ENCODE data around the gene CLMN.
"Not testable (repeated sequence)": the region's sequence is repeated elsewhere in the genome, so short reads cannot be mapped to it uniquely, and the experiment has no call there.

The CLMN gene

GRCh38 chr14:95221531-95221930 is 98.2 kb downstream of the CLMN start:
- no peak for DNase-seq (ENCODE audit: low spot score)

DNA sequence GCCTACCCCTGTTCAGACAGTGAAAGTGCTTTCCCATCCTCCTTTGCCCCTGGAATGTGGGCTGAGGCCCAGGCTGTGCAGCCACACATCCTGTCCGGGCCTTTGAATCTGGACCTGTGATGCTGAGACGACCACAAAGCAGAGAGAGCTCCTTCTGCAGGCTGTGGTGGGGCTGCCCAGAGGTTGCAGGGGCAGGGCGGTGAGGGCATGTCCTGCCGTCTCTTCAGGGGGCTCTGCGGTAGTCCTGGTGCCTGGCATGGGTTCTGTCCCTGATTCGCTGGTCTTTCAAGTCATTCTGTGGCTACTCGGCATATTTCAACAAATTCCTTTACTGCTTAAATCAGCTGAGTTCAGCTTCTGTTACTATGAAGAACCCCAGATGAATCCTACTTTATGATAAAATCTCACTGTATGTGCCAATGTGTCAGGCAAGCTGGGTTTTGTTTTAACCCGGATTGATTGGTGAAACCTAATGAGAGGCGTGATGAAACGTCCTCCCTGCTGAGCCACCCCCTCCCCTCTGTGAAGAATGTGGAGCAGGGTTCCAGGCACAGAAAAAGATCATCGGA is 99.0 kb downstream of the CLMN start:
- DNase-seq (ENCODE audit: low spot score) = no peak

DNA sequence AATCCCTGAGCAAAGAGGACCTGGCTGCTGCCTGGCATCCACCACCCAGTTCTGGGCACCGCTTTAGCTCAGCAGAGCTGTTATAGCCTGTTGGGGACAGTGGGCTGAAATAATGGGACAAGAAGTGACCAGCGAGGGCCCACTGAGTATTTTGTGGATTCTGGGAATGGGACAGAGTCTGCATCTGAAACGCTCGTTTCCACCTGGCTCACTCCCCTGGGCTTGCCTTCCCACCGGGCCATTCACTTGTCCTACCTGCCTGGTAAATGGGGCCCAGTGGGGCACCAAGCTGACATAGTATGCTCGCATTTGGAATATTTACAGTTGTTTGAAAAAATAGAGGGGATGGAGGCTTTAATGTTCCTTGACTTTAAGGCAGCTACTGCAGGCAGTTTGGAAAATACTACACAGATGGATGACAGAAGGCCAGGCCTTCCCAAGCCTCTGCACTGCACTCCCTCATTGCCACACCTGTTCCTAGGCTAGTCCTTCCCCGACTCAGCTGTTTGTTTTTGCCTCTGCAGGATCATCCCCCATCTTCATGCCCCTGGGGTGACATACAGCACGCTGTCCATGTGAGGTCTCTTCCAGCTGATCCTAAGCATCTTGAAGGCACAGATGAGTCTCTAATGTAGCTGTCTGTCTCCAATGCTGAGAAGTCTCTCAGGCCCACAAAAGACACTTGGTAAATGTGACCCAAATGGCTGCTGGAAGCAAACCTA is 101.1 kb downstream of the CLMN start:
- no peak for DNase-seq (ENCODE audit: low spot score)

GRCh38 chr14:95218006-95218405 is 101.7 kb downstream of the CLMN start:
- no peak for DNase-seq (ENCODE audit: low spot score)

GRCh38 chr14:95217391-95217900 is 102.3 kb downstream of the CLMN start:
- no peak for DNase-seq (ENCODE audit: low spot score)

- DNase-seq (ENCODE audit: low spot score) = no peak
Observed at GRCh38 chr14:95216008-95216407, 103.7 kb downstream of the CLMN start.

- DNase-seq (ENCODE audit: low spot score) = no peak
Observed at GRCh38 chr14:95215094-95215725, 104.5 kb downstream of the CLMN start.

DNA sequence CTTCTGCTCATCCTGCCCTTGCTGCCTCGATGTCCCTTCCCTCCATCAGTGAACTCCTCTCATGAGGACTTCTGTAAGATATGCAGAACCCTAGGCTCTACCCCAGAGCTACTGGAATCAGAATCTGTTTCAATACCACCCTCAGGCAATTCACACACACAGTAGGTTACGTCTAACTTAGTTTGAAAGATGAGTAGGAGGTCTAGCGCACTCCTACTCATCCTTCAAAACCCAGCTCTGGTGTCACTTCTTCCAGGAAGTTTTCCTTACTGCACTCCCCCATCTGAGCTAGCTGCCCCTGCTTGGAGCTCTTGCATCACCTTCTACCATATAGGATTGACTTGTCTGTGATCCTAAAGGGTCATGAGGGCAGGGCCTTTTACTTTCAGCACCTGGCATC is 105.9 kb downstream of the CLMN start:
- DNase-seq (ENCODE audit: low spot score) = no peak

- DNase-seq (ENCODE audit: low spot score) = no peak
Observed at GRCh38 chr14:95211721-95212504, 107.8 kb downstream of the CLMN start.

DNA sequence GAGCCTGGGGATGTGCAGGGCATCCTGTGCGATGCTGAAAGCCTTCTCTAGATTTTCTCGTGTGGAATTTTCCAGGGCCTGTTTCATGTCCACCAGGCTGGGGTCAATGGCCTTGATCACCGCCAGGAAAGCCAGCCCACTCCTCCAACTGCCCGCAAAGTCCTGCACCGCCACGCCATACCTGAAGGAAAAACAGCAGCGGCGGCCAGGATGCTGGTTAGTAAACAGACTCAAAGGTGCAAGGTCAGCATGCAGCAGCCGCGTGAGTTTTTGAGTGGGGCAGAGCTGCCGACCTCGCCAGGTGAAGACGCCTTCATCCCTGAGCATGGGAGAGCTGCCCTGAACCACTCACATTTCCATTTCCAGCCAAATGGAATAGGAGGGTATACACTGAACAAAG is 109.0 kb downstream of the CLMN start:
- no peak for DNase-seq (ENCODE audit: low spot score)

DNA sequence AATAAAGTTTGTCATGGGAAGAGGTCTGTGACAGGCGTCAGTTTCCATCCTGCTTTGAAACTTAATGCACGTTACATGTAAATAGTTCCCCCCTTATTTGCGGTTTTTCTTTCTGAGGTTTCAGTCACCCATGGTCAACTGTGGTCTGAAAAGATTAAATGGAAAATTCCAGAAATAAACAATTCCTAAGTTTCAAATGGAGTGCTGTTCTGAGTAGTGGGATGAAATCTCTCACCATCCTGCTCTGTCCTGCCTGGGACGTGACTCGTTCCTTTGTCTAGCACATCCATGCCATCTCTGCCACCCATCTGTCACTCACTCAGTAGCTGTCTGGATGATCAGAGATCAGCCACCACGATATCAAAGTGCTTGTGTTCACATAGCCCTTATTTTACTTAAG is 111.1 kb downstream of the CLMN start:
- no peak for DNase-seq (ENCODE audit: low spot score)

- no peak for DNase-seq (ENCODE audit: low spot score)
Observed at GRCh38 chr14:95207475-95208233, 112.1 kb downstream of the CLMN start.

GRCh38 chr14:95206534-95206933 is 113.2 kb downstream of the CLMN start:
- no peak for DNase-seq (ENCODE audit: low spot score)

DNA sequence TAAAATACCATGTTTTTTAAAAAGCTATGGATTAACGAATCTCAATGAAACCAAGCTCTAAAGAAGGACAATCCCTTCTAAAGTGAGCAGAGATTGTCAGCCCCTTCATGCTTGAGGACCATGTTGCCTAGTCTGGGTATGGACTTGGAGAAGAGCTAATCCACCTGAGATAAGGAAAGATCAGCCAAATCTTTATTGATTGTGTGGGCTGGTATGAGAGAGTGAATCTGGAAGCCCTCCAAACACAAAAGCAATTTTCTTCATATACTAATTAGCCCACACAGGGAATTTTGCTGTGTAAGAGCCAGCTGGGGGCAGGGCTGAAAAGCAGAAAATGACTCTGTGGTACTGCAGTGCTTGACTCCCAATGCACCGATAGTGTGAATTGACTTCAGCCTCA is 115.0 kb downstream of the CLMN start:
- no peak for DNase-seq (ENCODE audit: low spot score)

GRCh38 chr14:95201745-95202144 is 118.0 kb downstream of the CLMN start:
- DNase-seq (ENCODE audit: low spot score) = not testable (repeated sequence)

- no peak for DNase-seq (ENCODE audit: low spot score)
Observed at GRCh38 chr14:95200404-95200803, 119.3 kb downstream of the CLMN start.

DNA sequence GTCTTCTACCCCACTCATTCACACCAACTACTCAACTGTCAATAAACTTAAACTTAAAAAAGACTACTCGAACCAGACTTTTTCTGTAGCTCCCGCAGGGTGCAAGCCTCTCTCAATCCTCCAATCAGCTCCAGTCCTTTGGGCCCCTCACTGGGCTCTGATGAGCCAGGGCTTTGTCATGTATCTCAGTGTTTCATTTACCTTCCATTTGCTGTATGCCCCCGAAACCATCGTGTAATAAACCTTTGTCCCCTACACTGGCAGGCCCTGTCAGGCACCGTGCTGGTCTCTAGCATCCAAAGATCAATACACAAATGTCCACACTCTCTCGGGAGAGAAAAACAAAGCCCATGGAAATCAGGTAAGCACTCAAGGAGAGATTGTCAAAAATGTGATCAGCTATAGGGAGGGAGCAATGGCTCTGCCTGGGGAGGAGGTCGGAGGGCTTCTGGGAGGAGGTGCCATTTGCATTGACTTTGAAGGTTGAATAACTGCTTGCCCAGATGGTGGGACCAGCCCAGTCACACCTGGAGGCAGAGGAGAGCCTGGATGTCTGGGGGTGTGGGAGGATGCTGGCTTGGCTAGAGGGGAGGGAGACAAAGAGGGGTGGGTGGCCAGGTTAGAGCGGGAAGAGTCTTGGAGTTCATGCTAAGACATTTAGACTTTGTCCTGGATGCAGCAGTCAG is 120.3 kb downstream of the CLMN start:
- DNase-seq (ENCODE audit: low spot score) = no peak

GRCh38 chr14:95198320-95198719 is 121.4 kb downstream of the CLMN start:
- no peak for DNase-seq (ENCODE audit: low spot score)

DNA sequence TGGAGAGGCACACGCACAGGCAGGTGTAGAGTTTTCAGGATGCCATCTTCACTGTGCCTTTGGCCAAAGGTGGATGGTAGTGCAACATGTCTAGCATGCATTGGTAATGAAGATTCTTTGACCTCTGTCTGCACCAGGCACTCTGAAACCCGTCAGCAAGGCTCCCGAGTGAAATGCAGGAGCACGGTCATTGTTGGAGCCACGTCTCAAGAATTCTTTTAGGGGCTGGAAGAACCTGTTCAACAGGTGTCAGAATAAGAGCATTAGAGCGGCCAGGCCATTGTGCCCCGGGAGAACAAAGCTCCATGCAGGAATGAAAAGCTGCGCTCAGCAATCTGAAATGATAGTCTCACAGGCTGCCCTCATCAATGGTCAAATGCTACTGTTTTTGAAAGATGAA is 122.2 kb downstream of the CLMN start:
- no peak for DNase-seq (ENCODE audit: low spot score)

GRCh38 chr14:95196826-95197545 is 122.7 kb downstream of the CLMN start:
- no peak for DNase-seq (ENCODE audit: low spot score)

- no peak for DNase-seq (ENCODE audit: low spot score)
Observed at GRCh38 chr14:95196268-95196667, 123.4 kb downstream of the CLMN start.
